Stimulated activated CD4-positive, alpha-beta T cell treated with anti-CD3 and anti-CD28 coated beads, Interleukin-15, amount 100 ng/mL, for 48 hours (primary cell): ENCODE data around the gene C1QTNF2.

ENCODE experiments used
- DNase-seq, 2 donors: peaks; one replicate each; pipeline ENCODE4 v3.0.0-alpha.2; 2020; ENCODE audit warnings: low read depth in 2 of 2

Gene C1QTNF2

GRCh38 chr5:160298189-160298588 is 72.2 kb downstream of the C1QTNF2 start:
- no peak for DNase-seq

- DNase-seq, result no peak
Measured at GRCh38 chr5:160297776-160298175, 72.7 kb downstream of the C1QTNF2 start.
